ENCODE data around the gene ABHD17A. TPM values are rescaled to one million over a fixed set of nuclear protein-coding genes. Genes with fewer than 3 reads are reported as not detected.

ABHD17A gene
- total RNA-seq, 1 donor from 2014 or later, result 283 TPM

DNA sequence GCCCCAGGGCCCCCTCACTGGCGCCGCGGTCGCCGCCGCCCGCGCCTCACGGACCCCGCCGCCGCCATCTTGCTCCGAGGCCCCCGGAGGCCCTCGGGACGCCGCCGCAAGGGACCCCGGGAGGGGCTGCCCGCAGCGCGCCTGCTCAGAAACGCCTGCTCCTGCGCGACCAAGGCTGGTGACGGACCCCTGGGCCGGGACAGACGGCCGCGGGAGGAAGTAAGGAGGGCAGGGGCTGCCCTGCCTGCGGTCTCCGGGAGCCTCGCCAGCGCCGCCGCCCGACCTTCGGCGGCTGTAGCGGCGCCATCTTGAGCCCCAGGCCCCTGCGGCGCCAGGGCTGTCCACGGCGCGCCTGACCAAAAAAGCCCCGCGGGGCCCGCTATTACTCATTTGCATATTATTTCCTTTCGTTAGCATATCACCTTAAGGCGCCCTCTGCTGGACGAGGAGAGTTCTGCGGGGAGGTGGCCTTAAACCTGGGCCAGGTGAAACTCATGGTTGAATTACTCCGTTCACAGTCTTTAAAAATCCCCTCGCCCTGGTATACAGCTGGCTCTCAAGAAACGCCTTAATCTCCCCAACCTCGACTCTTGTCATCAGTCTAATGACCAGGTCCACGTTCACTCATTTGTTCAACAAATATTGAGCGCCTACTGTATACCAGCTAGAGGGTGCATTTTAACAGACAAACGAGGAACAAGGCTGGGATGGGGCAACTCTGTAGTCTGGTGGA lies 36.7 kb downstream of the ABHD17A start, which contains the start of gene REXO1:
Gene REXO1 (minus strand): TSS at position 85 of the 733 bp plus-strand sequence. CDS start 125 bp downstream, outside the sequence.
- Mint-ChIP-seq H3K27ac (ENCODE audit: unreplicated experiment) (peak within 1 kb of the TSS; percentile 99), H3K36me3 (ENCODE audit: low read depth, unreplicated experiment) (peaks cover 18% of the 10 kb centered on the region), H3K4me3 (ENCODE audit: unreplicated experiment) (peak within 1 kb of the TSS; percentile 97), H3K9me3 (ENCODE audit: unreplicated experiment) (no peaks in the 10 kb centered on the region), H3K27me3 (ENCODE audit: unreplicated experiment) (peaks cover 40% of the 10 kb centered on the region), H3K4me1 (ENCODE audit: unreplicated experiment) (peaks cover 14% of the 10 kb centered on the region)
- peak; percentile 97 for DNase-seq (ENCODE audit: low spot score)
- TF ChIP-seq, protein P1, sequence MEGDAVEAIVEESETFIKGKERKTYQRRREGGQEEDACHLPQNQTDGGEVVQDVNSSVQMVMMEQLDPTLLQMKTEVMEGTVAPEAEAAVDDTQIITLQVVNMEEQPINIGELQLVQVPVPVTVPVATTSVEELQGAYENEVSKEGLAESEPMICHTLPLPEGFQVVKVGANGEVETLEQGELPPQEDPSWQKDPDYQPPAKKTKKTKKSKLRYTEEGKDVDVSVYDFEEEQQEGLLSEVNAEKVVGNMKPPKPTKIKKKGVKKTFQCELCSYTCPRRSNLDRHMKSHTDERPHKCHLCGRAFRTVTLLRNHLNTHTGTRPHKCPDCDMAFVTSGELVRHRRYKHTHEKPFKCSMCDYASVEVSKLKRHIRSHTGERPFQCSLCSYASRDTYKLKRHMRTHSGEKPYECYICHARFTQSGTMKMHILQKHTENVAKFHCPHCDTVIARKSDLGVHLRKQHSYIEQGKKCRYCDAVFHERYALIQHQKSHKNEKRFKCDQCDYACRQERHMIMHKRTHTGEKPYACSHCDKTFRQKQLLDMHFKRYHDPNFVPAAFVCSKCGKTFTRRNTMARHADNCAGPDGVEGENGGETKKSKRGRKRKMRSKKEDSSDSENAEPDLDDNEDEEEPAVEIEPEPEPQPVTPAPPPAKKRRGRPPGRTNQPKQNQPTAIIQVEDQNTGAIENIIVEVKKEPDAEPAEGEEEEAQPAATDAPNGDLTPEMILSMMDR (IDR thresholded peaks at IDR 0.05; ENCODE audit: unreplicated experiment), result peak; percentile 93

DNA sequence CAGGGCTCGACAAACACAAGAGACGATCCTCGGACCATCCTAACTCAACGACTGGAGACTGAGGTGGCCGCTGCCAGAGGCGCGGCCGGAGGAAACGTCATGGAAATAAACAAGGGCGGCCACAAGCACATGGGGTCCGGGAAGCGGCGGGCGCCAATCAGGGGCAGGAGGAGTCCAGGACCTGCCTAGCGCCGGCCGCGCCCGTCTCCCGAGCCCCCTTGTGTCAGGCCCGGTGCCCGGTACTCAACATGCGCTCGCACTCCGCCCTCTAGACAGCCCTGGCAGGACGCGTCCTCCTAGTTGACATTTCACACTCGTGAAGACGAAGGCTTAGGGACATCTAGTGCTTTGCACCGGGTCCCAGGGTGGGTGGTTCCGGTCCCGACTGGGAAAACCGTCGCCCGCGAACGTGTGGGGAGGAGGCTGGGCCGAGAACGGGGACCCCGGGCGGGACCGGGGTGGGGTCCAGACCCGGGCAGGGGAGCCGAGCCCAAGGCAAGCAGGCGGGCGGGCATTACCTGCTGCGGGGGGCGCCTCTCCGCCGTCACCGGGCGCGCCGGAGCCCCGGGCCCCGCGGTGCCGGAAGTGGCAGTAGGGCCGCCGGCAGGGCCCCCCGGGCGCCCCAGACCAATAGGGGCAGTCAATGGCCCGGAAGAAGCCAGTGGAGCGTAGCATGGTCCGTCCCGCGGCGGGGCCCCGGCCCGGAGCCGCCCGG lies 37.5 kb downstream of the ABHD17A start:
- peak; percentile 71 for DNase-seq (ENCODE audit: low spot score)
- Mint-ChIP-seq H3K4me1 (ENCODE audit: unreplicated experiment) (peaks cover 14% of the 10 kb centered on the region), H3K4me3 (ENCODE audit: unreplicated experiment) (peak overlapping the region; percentile 97), H3K27ac (ENCODE audit: unreplicated experiment) (peak overlapping the region; percentile 99), H3K36me3 (ENCODE audit: low read depth, unreplicated experiment) (peaks cover 18% of the 10 kb centered on the region), H3K27me3 (ENCODE audit: unreplicated experiment) (peaks cover 39% of the 10 kb centered on the region), H3K9me3 (ENCODE audit: unreplicated experiment) (no peaks in the 10 kb centered on the region)
- TF ChIP-seq, protein P1 (IDR thresholded peaks at IDR 0.05; ENCODE audit: unreplicated experiment), result no peak

DNA sequence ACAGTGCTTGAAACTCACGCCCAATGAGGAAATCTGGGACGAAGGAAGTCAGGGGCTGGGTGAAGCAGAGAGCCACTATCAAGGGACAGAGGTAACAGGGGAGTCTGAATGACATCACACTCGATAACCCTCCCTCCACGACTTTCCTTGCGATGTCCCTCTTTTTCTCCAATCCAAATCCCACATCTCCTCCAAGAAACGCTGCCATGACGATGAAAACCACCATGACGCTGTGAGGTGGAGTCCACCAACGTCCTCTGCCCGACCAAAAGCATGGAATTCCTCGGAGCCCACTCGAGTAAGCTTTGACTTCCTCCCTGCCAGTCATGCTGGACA lies 38.0 kb downstream of the ABHD17A start:
- no peaks in the 10 kb centered on the region for H3K9me3 Mint-ChIP-seq (ENCODE audit: unreplicated experiment)
- H3K4me3 Mint-ChIP-seq (ENCODE audit: unreplicated experiment), result peak overlapping the region; percentile 97
- peaks cover 15% of the 10 kb centered on the region for H3K4me1 Mint-ChIP-seq (ENCODE audit: unreplicated experiment)
- H3K36me3 Mint-ChIP-seq (ENCODE audit: low read depth, unreplicated experiment), result peaks cover 18% of the 10 kb centered on the region
- no peak for DNase-seq (ENCODE audit: low spot score)
- TF ChIP-seq, protein P1 (IDR thresholded peaks at IDR 0.05; ENCODE audit: unreplicated experiment), result no peak
- H3K27me3 Mint-ChIP-seq (ENCODE audit: unreplicated experiment), result peaks cover 40% of the 10 kb centered on the region
- H3K27ac Mint-ChIP-seq (ENCODE audit: unreplicated experiment), result peak overlapping the region; percentile 99

DNA sequence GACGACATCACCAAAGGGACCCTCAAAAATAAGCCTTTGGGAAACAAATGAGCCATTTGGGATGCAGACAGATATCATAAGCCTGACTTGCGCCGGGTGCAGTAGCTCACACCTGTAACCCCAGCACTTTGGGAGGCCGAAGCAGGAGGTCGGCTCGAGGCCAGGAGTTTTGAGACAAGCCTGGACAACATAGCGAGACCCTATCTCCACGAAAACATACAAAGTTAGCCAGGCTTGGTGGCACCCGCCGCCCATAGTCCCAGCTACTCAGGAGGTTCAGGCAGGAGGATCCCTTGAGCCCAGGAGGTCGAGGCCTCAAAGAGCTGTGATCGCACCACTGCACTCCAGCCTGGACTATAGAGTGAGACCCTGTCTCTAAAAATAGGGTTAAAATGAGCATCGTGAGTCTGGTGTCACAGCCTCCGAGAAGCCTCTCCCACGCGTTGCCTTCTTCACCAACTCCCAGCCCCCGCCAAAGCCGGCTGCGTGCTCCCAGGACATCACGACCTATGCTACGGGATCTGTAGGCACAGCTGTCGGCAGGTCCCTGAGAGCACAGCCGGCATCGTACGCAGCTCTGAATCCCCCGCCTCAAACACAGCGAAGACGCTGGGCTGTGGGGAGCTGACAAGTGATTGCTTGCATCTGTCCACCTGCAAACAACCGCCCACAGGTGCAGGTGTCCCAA lies 38.6 kb downstream of the ABHD17A start:
- Mint-ChIP-seq H3K9me3 (ENCODE audit: unreplicated experiment) (no peaks in the 10 kb centered on the region), H3K27me3 (ENCODE audit: unreplicated experiment) (peaks cover 44% of the 10 kb centered on the region), H3K27ac (ENCODE audit: unreplicated experiment) (peak overlapping the region; percentile 99), H3K4me3 (ENCODE audit: unreplicated experiment) (peak overlapping the region; percentile 97), H3K4me1 (ENCODE audit: unreplicated experiment) (peaks cover 17% of the 10 kb centered on the region), H3K36me3 (ENCODE audit: low read depth, unreplicated experiment) (peaks cover 18% of the 10 kb centered on the region)
- TF ChIP-seq, protein P1 (IDR thresholded peaks at IDR 0.05; ENCODE audit: unreplicated experiment), result no peak
- no peak for DNase-seq (ENCODE audit: low spot score)
